ENCODE results near the gene RELA.

DNA sequence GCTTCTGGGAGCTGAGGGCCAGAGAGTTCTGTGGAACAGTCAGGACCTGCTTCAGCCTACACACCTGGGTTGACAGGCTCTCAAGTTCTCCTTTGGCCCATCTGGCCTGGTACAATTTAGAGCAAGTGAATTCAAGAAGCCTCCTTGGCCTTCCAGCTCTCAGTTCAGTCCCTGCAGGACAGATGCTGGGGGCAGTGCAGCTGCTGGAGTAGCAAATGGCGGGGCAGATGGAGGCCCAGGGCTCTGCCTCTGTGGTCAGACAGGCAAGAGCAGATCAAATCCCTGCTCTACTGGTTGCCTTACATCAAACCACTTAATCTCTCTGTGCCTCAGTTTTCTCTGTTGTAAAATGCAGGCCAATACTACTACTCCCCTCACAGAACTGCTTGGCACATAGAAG, 58.5 kb downstream of the RELA start:
- TF ChIP-seq, protein P1, sequence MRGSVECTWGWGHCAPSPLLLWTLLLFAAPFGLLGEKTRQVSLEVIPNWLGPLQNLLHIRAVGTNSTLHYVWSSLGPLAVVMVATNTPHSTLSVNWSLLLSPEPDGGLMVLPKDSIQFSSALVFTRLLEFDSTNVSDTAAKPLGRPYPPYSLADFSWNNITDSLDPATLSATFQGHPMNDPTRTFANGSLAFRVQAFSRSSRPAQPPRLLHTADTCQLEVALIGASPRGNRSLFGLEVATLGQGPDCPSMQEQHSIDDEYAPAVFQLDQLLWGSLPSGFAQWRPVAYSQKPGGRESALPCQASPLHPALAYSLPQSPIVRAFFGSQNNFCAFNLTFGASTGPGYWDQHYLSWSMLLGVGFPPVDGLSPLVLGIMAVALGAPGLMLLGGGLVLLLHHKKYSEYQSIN (CRISPR knock-in tag; IDR thresholded peaks at IDR 0.05; ENCODE audit: borderline replicate concordance), result no peak
- TF ChIP-seq ZNF816 (CRISPR knock-in tag; IDR thresholded peaks at IDR 0.05; ENCODE audit: borderline replicate concordance) (no peak), POLR2AphosphoS5 (IDR thresholded peaks at IDR 0.05; ENCODE audit: low read depth, low read length) (no peak)

All from HepG2 (cell line).